Panc1 (cell line): ENCODE results near the gene PUDP.

Source experiments
- CTCF ChIP-seq: fragments of 450-650 bp; IDR thresholded peaks from 2 replicates; pipeline ENCODE4 v1.5.1; 2017; ENCODE audit warnings: mild to moderate bottlenecking
- REST ChIP-seq, 2 experiments: IDR thresholded peaks; 2 replicates each; pipeline ENCODE4 v1.6.1; 2011 to 2012; ENCODE audit warnings: low read depth in 2 of 2, control low read depth in 1 of 2, low read length in 1 of 2, mild to moderate bottlenecking in 1 of 2, moderate library complexity in 1 of 2; ENCODE audit not compliant: insufficient read depth in 1 of 2

- no peak for TF ChIP-seq CTCF
- TF ChIP-seq REST (IDR thresholded peaks at IDR 0.05; ENCODE audit: insufficient read depth in 1 of 2, low read depth in 2 of 2, low read length in 1 of 2), result no peak
Observed at GRCh38 chrX:7109838-7110793, 37.8 kb downstream of the PUDP start.
